ENCODE measurements around the gene PPP2R1B.
"Not testable (repeated sequence)": the region's sequence is repeated elsewhere in the genome, so short reads cannot be mapped to it uniquely, and the experiment has no call there.

PPP2R1B gene

DNA sequence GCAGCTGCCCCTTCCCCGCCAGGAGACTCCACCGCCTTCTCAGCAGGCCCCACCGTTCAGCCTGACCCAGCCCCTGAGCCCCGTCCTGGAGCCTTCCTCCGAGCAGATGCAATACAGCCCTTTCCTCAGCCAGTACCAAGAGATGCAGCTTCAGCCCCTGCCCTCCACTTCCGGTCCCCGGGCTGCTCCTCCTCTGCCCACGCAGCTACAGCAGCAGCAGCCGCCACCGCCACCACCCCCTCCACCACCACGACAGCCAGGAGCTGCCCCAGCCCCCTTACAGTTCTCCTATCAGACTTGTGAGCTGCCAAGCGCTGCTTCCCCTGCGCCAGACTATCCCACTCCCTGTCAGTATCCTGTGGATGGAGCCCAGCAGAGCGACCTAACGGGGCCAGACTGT lies 42.6 kb downstream of the PPP2R1B start:
- no peak for DNase-seq

DNA sequence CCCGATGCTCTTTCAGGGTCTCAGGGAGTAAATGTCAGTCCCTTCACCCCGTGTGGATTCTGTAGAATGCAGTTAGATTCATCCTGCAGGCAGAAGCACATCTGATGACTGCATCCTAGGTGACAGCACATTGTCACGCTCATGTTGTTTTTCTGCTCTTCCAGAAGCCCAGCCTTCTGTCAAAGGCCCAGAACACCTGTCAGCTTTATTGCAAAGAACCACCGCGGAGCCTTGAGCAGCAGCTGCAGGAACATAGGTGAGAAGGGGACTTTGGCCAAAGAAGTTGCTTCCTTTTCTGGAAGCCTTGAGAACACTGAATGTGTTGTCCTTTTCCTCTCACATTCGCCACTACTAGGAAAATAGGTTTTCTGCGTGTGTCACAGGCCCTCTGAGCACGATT lies 43.7 kb downstream of the PPP2R1B start:
- no peak for DNase-seq

- DNase-seq = no peak
Observed at GRCh38 chr11:111720801-111721494, 45.2 kb downstream of the PPP2R1B start.

GRCh38 chr11:111719379-111719778 lies 46.8 kb downstream of the PPP2R1B start:
- no peak for DNase-seq

DNA sequence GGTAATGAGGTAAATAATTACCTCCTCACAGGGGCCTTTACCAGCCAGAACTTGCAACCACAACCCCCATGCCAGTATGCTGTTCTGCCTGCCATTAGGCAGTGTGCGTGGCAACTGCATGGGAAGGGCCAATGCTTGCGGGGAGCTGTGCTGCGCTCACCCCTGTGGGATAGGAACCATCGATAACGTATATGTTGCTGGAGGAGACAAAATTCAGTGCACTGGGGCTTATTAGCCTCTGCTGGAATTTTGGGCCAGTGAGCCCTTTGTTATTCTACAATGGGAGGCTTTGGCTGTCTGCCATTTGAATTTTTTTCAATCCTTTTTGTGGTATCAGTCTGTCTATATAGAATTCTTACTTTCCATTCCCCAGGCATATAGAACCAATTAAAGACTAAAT lies 47.3 kb downstream of the PPP2R1B start:
- no peak for DNase-seq

GRCh38 chr11:111718436-111718835 lies 47.8 kb downstream of the PPP2R1B start:
- no peak for DNase-seq

GRCh38 chr11:111717660-111718059 lies 48.5 kb downstream of the PPP2R1B start:
- DNase-seq = not testable (repeated sequence)

DNA sequence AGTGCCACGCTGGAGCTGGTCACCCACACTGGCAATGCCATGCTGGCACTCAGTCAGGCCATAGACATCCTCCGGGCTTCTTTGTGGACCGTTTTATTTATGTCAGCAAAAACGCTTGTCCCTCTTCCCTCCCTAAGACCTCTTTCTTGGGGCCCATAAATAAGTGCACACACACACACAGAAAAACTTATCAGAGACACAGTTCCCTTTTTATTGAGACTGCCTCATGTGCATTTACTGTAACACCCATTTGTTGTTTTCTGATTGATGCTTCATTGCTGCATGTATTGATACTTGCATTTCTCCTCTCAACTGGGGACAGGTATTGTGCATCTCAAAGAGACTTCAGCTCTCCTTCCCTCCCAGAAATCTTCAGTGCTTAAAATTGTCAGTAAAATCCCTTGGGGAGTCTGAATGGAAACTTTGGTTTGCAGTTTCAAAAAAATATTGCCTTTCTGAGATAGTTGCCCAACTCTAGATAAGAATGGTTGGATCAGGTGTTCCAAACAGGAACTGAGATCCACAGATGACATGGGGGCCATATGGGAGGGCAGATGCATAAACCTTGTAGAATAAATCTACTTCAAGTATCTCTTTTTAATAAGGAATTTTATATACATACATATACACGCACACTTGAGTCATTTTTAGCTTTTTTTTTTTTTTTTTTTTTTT lies 50.9 kb downstream of the PPP2R1B start:
- no peak for DNase-seq

- DNase-seq = no peak
Observed at GRCh38 chr11:111714522-111714921, 51.7 kb downstream of the PPP2R1B start.

DNA sequence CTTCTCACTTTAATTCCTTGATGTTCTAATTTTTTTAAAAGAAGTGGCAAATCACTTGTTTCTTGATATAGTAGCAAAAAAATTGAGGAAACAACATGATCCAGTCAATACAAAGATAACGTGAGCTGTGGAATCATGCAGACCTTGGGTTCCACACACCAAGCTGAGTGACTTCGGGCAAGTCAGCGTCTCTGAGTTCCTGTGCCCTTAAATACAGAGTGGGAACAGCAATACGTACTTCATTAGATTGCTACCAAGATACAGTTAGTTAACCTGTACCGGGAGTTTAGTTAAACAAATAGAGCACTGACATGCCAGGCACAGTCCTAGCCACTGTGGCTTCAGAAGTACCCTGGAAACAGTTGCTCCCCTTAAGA lies 58.5 kb downstream of the PPP2R1B start:
- DNase-seq = no peak

DNA sequence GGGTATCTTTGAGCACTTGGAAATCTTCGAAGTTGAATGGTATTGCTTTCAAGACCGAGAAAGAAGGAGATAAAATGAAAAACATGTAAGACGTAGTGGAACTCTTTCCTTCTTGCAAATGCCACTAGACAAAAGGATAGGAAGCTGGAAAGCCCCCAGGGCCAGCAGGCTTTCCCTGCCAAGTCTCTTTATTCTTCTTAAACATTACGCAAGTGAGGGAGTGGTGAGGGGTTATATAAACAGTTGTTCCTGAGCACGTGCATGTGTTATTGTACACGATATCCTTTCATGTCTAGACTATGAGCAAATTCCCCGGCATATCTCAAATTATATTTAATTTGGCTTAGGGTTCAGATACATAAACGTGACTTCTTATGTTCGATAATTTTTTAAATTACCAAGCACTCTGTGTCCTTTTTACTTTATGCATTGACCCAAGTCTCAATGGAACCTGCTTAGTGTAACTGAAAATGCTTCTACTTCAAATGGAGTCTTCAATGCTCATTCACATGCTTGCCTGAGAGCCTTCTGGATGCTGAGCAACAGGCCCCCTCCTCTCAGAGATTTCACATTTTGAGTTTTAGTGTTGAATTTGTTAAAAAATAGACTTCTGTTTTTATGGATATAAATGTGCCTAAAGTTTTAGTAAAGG lies 59.0 kb downstream of the PPP2R1B start:
- no peak for DNase-seq

GRCh38 chr11:111703576-111703975 lies 62.6 kb downstream of the PPP2R1B start:
- DNase-seq = no peak

- DNase-seq = no peak
Observed at GRCh38 chr11:111702623-111703022, 63.6 kb downstream of the PPP2R1B start.

GRCh38 chr11:111700162-111700561 lies 66.0 kb downstream of the PPP2R1B start:
- DNase-seq = no peak

DNA sequence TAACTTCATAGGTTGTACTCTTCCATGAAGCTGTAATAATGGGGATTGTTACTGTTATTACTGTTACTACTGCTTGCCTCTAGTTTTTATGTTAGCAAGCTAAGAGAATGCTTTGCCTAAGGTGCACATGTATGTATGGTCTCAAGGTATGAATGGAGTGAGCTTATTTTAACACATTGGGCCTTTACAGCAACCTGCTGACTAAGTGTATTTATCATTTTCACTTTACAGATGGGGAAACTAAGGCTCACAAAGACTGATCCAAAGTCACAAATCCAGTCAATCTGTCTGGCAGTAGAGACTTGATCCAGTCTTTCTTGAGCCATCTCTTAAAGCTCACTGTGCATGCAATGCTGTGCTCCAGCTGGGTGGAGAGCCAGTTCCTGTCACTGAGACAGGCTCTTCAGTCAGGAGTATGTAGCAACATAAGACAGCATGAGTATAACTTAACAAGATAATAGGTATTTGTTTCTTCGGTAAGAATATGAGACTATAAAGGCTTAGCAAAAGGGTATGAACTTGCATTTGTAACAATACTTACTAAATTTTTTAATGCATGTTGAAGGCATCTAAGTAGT lies 66.5 kb downstream of the PPP2R1B start:
- DNase-seq = no peak

DNA sequence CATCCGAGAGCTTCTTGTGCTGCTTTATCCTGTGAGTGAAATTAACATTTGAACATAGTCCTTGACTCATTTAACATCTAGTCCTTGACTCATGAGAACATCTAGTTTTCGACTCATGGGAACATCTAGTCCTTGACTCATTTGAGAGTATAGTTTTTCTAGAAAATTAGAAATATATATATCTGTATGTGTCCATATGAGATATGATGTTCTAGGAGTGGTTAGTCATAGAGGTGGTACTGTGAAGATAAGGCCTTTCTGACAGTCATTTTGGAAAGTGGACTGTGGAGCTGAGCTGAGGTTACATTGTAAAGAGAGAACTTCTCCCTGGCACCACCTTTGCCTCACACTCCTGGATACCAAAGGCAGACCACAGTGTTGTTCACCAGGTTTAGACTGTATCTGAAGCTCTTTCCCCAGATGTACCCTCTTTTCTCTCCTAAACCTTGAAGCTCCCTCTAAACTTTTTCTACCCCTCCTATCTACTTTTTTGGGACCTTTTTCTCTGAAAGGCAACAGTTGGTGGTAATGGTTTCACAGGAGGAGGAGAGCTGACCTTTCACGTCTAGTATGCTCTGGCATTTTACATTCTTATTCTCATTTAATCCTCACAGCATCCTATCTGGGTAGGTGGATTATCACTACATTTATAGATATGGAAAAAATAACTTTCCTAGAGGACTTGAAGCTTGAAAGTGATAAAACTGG lies 67.2 kb downstream of the PPP2R1B start:
- DNase-seq = no peak

DNA sequence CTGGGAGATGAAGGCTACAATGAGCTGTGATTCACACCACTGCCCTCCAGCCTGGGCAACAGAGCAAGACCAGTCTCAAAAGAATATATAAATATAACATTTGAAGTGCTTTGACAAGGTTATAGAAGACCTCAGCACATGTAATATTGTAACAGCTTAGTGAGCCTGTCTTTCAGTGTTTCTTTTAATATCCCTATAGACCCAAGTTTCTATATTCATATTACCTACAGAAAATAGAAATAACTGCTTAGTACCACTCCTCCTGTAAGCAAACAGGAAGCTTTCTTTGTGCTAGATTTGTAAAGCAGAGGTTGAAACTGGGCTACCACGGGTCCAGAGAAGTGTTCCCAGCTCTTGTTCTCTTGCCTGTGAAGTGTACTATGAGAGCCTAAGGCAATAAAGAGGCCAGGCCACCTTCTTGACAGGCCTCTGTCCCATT lies 68.2 kb downstream of the PPP2R1B start:
- DNase-seq = no peak

DNA sequence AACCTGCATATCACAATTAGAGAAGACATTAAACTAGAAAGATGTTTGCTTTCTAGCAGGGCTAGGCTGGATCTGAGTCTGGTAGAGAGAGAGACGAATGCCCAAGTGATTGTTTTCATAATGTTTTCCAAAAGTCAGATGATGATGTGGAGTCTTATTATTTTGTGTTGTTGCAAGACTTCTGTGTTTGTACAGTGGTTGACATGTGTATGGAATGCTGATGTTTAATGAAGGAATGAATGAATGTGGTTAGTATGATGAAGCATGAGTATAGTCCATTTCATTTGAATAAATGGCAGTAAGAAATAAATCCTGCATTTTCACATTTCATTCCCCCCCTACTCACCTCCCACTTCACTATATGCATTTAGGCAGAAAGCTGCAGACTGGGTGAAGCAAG lies 69.6 kb downstream of the PPP2R1B start:
- DNase-seq = no peak

GRCh38 chr11:111694851-111695250 lies 71.3 kb downstream of the PPP2R1B start:
- no peak for DNase-seq

DNA sequence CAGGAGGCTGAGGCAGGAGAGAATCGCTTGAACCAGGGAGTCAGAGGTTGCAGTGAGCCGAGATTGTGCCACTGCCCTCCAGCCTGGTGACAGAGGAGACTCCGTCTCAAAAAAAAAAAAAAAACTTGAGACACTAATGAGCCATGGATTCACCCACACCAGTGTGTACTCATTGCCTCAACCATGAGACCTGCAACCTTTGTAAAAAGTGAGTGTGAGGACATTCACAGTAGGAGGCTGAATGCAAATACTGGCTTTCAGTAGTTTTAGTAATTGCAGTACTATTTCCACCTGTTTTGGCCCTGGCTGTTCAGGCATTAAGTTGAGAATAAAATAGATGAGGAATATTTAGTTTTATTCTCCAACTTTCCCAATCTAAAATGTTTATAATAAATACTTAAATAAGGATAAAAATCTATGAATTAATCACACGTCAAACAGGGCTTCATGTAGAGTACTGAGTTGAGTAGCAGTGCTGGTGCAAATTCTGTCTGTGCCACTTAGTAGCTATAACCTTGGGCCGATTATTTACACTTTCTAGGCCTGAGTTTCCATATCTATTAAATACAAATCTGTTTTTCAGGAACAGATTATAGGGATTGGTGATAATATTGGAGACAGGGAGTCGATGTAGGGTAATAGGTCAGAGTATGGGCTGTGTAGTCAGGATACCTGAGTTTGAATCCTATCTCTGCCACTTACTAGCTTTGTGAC lies 72.8 kb downstream of the PPP2R1B start:
- DNase-seq = no peak

GRCh38 chr11:111691741-111692140 lies 74.4 kb downstream of the PPP2R1B start:
- DNase-seq = no peak

GRCh38 chr11:111691176-111691575 lies 75.0 kb downstream of the PPP2R1B start:
- DNase-seq = no peak

DNA sequence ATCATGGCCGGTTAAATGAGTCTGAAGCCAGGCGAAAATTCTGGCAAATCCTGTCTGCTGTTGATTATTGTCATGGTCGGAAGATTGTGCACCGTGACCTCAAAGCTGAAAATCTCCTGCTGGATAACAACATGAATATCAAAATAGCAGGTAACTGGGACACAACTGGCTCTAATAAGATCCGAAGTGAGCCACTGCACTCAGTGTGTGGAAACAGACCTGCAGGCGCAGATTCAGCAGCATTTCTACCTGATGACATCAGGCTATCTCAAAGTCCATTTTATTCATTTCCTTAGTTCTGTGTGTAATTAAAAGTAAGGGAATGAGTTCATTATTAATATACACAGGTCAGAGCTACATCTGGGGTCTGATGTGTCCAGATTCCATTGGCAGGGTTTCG lies 78.2 kb downstream of the PPP2R1B start:
- no peak for DNase-seq
